Measurements from ENCODE around the gene KCNN3. TPM values are rescaled to one million over a fixed set of nuclear protein-coding genes. Genes with fewer than 3 reads are reported as not detected.

KCNN3 gene
- total and polyA plus RNA-seq, 2 of the 13 experiments (the other 11 are each of a cell fraction or from before 2014, with no cell fraction given), result not detected

- TF ChIP-seq CBFB (CRISPR knock-in tag; IDR thresholded peaks at IDR 0.05), result no peak
- TF ChIP-seq ZNF598 (CRISPR knock-in tag; IDR thresholded peaks at IDR 0.05; ENCODE audit: borderline replicate concordance), result no peak
- TF ChIP-seq GLI4 (CRISPR knock-in tag; IDR thresholded peaks at IDR 0.05; ENCODE audit: borderline replicate concordance), result no peak
- 0 out of 2 replicates have a peak, but pooled peaks have one; percentile 36 for TF ChIP-seq TRAFD1 (CRISPR knock-in tag; IDR thresholded peaks at IDR 0.05; ENCODE audit: borderline replicate concordance)
- TF ChIP-seq ZNF747 (CRISPR knock-in tag; IDR thresholded peaks at IDR 0.05; ENCODE audit: borderline replicate concordance), result no peak
- 0 out of 2 replicates have a peak, but pooled peaks have one; percentile 60 for TF ChIP-seq ZNF234 (CRISPR knock-in tag; conservative IDR thresholded peaks at IDR 0.05)
- TF ChIP-seq ZNF549 (CRISPR knock-in tag; IDR thresholded peaks at IDR 0.05), result no peak
- no peak for TF ChIP-seq ZBTB8A (CRISPR knock-in tag; IDR thresholded peaks at IDR 0.05; ENCODE audit: borderline replicate concordance, low read depth)
- TF ChIP-seq ZNF124 (CRISPR knock-in tag; IDR thresholded peaks at IDR 0.05), result no peak
- no peak for TF ChIP-seq ISX (CRISPR knock-in tag; conservative IDR thresholded peaks at IDR 0.05)
- TF ChIP-seq HDAC6 (IDR thresholded peaks at IDR 0.05; ENCODE audit: low read depth, low read length), result no peak
- no peak for TF ChIP-seq CCDC6 (CRISPR knock-in tag; IDR thresholded peaks at IDR 0.05)
- no peak for TF ChIP-seq JDP2 (CRISPR knock-in tag; IDR thresholded peaks at IDR 0.05; ENCODE audit: borderline replicate concordance)
- TF ChIP-seq BORCS8-MEF2B (CRISPR knock-in tag; IDR thresholded peaks at IDR 0.05), result peak; percentile 36; the same call in 1 of the 2 replicates
- TF ChIP-seq ZNF274 (CRISPR knock-in tag; IDR thresholded peaks at IDR 0.05), result no peak
- TF ChIP-seq SMAD1 (CRISPR knock-in tag; IDR thresholded peaks at IDR 0.05; ENCODE audit: borderline replicate concordance, low read depth), result no peak
- TF ChIP-seq HMGA1 (CRISPR knock-in tag; conservative IDR thresholded peaks at IDR 0.05), result no peak
- TF ChIP-seq KDM5B (CRISPR knock-in tag; IDR thresholded peaks at IDR 0.05; ENCODE audit: borderline replicate concordance), result no peak; the same call in 1 of the 2 replicates
- TF ChIP-seq SIN3A (IDR thresholded peaks at IDR 0.05; ENCODE audit: borderline replicate concordance, low read depth, low read length), result no peak
- TF ChIP-seq GMEB1 (CRISPR knock-in tag; IDR thresholded peaks at IDR 0.05; ENCODE audit: borderline replicate concordance), result peak; percentile 17; the same call in 1 of the 2 replicates
- TF ChIP-seq TARDBP (CRISPR knock-in tag; IDR thresholded peaks at IDR 0.05), result 0 out of 2 replicates have a peak, but pooled peaks have one; percentile 38
- TF ChIP-seq CSRNP2 (CRISPR knock-in tag; conservative IDR thresholded peaks at IDR 0.05; ENCODE audit: low read depth), result no peak
- TF ChIP-seq MYC (CRISPR knock-in tag; IDR thresholded peaks at IDR 0.05; ENCODE audit: borderline replicate concordance), result peak; percentile 46; the same call in 1 of the 2 replicates
- no peak for TF ChIP-seq CHD2 (IDR thresholded peaks at IDR 0.05; ENCODE audit: low read depth, low read length)
- no peak for TF ChIP-seq XBP1 (CRISPR knock-in tag; IDR thresholded peaks at IDR 0.05)
- no peak for TF ChIP-seq MIER3 (CRISPR knock-in tag; IDR thresholded peaks at IDR 0.05; ENCODE audit: borderline replicate concordance)
These were observed 128.2 kb downstream of the KCNN3 start (continued) for GRCh38 chr1:154741741-154742495.

Data from HepG2 (cell line).